B cell (primary cell): ENCODE results near the gene OR2G2.

Experiments used
- EZH2 ChIP-seq: IDR thresholded peaks from 2 replicates; pipeline ENCODE4 v1.6.1; 2012; ENCODE audit warnings: borderline replicate concordance, low read depth, mild to moderate bottlenecking, moderate library complexity, low read length; ENCODE audit not compliant: insufficient read depth, poor library complexity, severe bottlenecking
- TF ChIP-seq, protein P1 (sequence below): fragments of 200-600 bp; IDR thresholded peaks from one replicate; pipeline ENCODE4 v1.8.0; 2022; ENCODE audit warnings: antibody characterized with exemption, mild to moderate bottlenecking

GRCh38 chr1:247548092-247548491 is 40.1 kb upstream of the OR2G2 start:
- TF ChIP-seq, protein P1, sequence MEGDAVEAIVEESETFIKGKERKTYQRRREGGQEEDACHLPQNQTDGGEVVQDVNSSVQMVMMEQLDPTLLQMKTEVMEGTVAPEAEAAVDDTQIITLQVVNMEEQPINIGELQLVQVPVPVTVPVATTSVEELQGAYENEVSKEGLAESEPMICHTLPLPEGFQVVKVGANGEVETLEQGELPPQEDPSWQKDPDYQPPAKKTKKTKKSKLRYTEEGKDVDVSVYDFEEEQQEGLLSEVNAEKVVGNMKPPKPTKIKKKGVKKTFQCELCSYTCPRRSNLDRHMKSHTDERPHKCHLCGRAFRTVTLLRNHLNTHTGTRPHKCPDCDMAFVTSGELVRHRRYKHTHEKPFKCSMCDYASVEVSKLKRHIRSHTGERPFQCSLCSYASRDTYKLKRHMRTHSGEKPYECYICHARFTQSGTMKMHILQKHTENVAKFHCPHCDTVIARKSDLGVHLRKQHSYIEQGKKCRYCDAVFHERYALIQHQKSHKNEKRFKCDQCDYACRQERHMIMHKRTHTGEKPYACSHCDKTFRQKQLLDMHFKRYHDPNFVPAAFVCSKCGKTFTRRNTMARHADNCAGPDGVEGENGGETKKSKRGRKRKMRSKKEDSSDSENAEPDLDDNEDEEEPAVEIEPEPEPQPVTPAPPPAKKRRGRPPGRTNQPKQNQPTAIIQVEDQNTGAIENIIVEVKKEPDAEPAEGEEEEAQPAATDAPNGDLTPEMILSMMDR = no peak
- no peak for TF ChIP-seq EZH2
